SK-N-MC (cell line): Measurements from ENCODE around the gene ETFA.

Source experiments
- EZH2 ChIP-seq: fragments of 200-600 bp; sonication (generic); IDR thresholded peaks from one replicate; pipeline ENCODE4 v1.6.1; 2017; ENCODE audit warnings: antibody characterized with exemption
- POLR2AphosphoS5 ChIP-seq: IDR thresholded peaks from 2 replicates; pipeline ENCODE4 v1.6.1; 2012; ENCODE audit warnings: mild to moderate bottlenecking, low read depth, low read length, borderline replicate concordance

GRCh38 chr15:76172782-76173181, 138.5 kb downstream of the ETFA start:
- no peak for TF ChIP-seq POLR2AphosphoS5
- no peak for TF ChIP-seq EZH2
